ENCODE data around the gene SRRM1.
"Not testable (repeated sequence)": the region's sequence is repeated elsewhere in the genome, so short reads cannot be mapped to it uniquely, and the experiment has no call there.

Gene SRRM1

GRCh38 chr1:24720152-24720551, 77.0 kb downstream of the SRRM1 start:
- peak; percentile 95 for DNase-seq

- no peak for DNase-seq
Observed at GRCh38 chr1:24721533-24721932, 78.4 kb downstream of the SRRM1 start.

GRCh38 chr1:24722073-24723035, 79.3 kb downstream of the SRRM1 start:
- DNase-seq, result not testable (repeated sequence)

All from EL (cell line).